Muscle of arm (tissue), 12 donors: ENCODE measurements around the gene ARF1. TPM values are rescaled to one million over a fixed set of nuclear protein-coding genes. Genes with fewer than 3 reads are reported as not detected.

Experiments
- DNase-seq: peaks from one replicate; pipeline ENCODE4 v3.0.0-alpha.2; 2013
- polyA plus RNA-seq, 12 donors: library from polyadenylated mRNA; unstranded; fragments of 120-200 nt; gene quantifications; one replicate each; pipeline ENCODE4 v1.2.1, GENCODE V29; 2013; ENCODE audit not compliant: insufficient read length in 12 of 12

ARF1 gene
- polyA plus RNA-seq, 12 donors, result 213 to 325 (median 249) TPM; not detected in 1

DNA sequence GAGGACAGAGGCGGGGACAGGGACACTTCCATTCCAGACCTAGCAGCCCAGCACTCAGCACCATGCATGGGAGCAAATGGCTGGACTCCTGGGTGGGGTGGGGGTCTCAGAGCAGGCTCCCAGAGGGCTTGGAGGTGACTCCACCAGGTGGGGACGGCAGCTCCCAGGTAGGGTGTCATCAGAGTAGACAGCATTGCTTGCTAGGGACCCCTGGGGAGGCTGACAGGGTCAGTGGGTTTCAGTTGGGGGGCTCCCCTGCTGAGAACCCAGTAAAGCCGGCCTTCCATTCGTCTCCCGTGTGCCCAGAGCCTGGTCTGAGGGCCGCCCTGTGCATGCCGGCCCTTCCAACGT is 62.5 kb downstream of the ARF1 start:
- DNase-seq, result no peak

DNA sequence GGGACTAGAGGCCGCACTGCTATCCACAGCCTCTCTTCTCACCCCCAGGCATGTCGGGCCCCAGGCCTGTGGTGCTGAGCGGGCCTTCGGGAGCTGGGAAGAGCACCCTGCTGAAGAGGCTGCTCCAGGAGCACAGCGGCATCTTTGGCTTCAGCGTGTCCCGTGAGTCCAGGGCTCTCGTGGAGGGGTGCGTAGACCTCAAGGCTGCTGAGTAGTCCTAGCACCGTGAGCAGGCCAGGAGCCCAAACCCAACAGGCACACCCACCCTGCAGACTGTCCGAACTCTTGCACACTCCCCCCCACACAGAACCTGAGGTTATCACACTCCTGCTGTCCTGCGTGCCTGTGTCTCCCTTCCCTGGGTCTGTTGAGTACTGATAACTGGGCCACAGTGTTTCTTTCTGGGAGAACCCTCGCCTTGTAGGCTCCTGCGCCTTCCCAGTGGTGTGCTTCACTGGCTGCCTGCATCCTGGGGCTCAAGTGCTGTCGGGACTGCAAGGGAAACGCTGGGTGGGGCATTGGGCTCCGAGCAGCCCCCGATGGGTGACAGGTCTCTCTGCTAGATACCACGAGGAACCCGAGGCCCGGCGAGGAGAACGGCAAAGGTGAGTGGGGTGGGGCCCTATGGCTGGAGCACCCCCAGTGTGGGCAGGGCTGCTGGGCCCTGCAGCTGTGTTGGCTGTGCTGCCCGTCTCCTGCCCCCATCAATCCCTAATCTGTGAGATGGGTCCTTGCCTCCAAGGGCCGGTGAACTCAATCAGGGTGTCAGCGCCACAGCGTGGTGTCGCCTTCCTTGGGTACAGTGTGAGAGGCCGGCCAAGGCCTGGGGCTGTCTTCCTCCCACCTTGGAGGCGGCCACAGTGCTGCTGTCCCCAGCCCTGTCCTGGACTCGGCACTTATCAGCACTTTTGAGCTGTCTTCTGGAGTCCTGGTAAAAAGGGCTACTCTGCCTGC is 63.2 kb downstream of the ARF1 start:
- no peak for DNase-seq

DNA sequence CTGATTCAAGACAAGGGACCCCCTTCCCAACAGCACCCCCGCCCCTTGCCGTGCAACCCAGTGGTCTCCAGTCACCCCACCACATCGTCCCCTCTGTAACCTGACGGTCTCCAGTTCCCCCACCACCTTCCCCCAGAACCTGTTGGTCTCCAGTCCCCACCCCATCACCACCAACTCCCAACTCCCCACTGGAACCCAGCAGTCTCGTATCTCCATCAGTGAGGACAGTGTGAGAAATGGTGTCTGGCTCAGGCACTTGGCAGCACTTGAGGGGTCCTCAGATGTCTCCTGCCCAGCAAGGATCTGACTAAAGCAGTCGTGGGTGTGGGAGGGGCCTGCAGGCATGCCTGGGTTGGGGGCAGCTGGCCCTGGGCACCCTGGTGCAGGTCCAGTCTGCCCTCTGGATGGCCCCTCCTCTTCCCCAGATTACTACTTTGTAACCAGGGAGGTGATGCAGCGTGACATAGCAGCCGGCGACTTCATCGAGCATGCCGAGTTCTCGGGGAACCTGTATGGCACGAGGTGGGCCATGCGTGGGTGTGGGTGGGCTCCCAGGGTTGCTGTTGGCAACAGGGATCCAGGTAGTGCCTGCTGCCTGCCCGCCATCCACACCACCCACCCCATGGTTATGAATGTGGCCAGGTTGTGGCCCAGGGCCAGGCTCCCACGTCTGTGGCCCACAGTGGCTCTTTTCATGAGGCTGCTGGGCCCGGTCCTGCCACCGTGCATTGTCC is 64.1 kb downstream of the ARF1 start:
- no peak for DNase-seq

DNA sequence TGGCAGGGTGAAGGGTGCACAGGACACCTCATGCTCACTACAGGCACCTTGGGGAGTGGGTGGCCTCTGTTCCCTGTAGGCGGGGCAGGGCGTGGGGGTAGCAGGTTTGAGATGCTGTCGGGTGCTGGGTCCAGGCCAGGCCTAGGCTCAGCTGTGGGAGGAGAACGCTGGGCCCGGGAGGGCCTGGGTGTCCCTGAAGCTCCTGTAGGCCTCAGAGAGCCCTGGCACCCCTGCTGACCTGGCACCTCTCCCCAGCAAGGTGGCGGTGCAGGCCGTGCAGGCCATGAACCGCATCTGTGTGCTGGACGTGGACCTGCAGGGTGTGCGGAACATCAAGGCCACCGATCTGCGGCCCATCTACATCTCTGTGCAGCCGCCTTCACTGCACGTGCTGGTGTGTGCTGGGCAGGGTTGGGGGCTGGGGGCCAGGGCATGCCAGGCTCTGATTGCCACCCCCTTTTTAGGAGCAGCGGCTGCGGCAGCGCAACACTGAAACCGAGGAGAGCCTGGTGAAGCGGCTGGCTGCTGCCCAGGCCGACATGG is 64.7 kb downstream of the ARF1 start:
- no peak for DNase-seq

DNA sequence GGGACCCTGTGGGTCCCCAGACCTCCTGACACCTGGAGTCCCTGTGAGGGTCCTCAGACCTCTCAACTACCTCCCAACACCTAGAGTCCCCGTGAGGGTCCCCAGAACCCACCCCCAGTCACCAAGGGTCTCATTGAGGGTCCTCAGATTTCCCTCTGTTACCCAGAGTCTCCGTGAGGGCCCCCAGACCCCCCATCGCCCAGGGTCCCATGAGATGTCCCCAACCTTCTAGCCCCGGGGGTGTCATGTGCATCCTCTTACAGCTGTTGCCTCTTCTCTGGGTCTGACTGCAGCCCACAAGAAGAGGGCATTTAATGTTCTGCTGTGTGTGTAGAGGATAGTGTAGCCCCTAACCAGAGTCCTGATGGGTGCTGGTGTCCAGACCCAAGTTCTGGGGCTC is 65.3 kb downstream of the ARF1 start:
- DNase-seq, result no peak

DNA sequence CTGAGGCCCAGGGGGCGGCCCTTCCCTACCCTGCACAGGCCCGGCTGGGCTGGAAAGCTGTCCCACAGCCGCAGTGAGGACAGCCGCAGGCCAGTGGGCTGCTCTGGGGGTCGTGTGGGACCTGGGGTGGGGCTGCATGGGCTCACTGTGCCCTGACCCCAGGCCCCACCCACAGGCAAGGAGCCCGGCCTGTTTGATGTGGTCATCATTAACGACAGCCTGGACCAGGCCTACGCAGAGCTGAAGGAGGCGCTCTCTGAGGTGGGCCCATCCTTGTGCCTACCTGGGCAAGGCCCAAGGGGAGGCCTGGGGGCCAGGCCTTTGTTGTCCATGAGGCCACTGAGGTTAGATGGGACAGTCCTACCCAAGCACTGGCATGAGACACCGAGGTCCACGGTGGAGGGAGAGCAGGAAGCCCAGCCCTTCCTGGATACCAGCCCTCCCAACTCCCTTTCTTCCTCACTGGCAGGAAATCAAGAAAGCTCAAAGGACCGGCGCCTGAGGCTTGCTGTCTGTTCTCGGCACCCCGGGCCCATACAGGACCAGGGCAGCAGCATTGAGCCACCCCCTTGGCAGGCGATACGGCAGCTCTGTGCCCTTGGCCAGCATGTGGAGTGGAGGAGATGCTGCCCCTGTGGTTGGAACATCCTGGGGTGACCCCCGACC is 65.8 kb downstream of the ARF1 start:
- DNase-seq, result no peak

Other genes starting within 250 kb of the ARF1 start
- gene WNT9A, start 134.8 kb upstream of the ARF1 start, polyA plus RNA-seq, result 10 to 100 TPM in 2 of 12 donors, 1 to 10 TPM in 9, not detected in 1; 3.5 to 15.2 (median 6.3) TPM
- gene WNT3A, start 75.7 kb upstream of the ARF1 start, polyA plus RNA-seq, result 1 to 10 TPM in 1 of 12 donors, under 1 TPM in 3, not detected in 8; 0.04 to 2.0 (median 0.38) TPM
- 10 to 100 TPM in 3 of 12 donors, 1 to 10 TPM in 8, not detected in 1; 6.9 to 26.8 (median 8.6) TPM for gene C1orf35, start 20.6 kb downstream of the ARF1 start, polyA plus RNA-seq
- gene MRPL55, start 26.6 kb downstream of the ARF1 start, polyA plus RNA-seq, result 10 to 100 TPM in 11 of 12 donors, not detected in 1; 20.2 to 37.7 (median 26.8) TPM
- gene GUK1, start 57.6 kb downstream of the ARF1 start, polyA plus RNA-seq, result 100 to 1,000 TPM in 10 of 12 donors, 10 to 100 TPM in 1, not detected in 1; 96.9 to 181 (median 113) TPM
- gene GJC2, start 67.2 kb downstream of the ARF1 start, polyA plus RNA-seq, result 1 to 10 TPM in 4 of 12 donors, under 1 TPM in 7, not detected in 1; 0.47 to 6.3 (median 0.82) TPM
- gene IBA57, start 83.1 kb downstream of the ARF1 start, polyA plus RNA-seq, result 1 to 10 TPM in 11 of 12 donors, not detected in 1; 3.6 to 9.5 (median 4.2) TPM
- 100 to 1,000 TPM; 147 to 517 (median 269) TPM for gene OBSCN, start 125.3 kb downstream of the ARF1 start, polyA plus RNA-seq